Left lung (tissue), 10 donors: ENCODE measurements around the gene LETM1. TPM values are rescaled to one million over a fixed set of nuclear protein-coding genes. Genes with fewer than 3 reads are reported as not detected.

ENCODE experiments used
- ATAC-seq: fragments of 200-7000 bp; cut with Tn5 transposase; one replicate; pipeline ENCODE4 v1.9.1; 2020; ENCODE audit warnings: moderate library complexity
- DNase-seq, 4 donors: peaks; one replicate each; pipeline ENCODE4 v3.0.0-alpha.2; 2013 to 2020
- H3K27ac ChIP-seq, 2 donors: fragments of 200-600 bp; sonication (generic) in 1 of 2; one replicate each; pipeline versions ENCODE4 v1.5.0 to v1.8.0; 2020 to 2021
- H3K27me3 ChIP-seq, 2 donors: fragments of 200-600 bp; sonication (generic) in 1 of 2; one replicate each; pipeline versions ENCODE4 v1.5.0 to v1.8.0; 2020 to 2021
- H3K36me3 ChIP-seq, 2 donors: fragments of 200-600 bp; sonication (generic) in 1 of 2; one replicate each; pipeline versions ENCODE4 v1.5.0 to v1.8.0; 2020 to 2021
- H3K4me1 ChIP-seq, 2 donors: fragments of 200-600 bp; one replicate each; pipeline ENCODE4 v1.8.0; 2021
- H3K4me3 ChIP-seq, 2 donors: fragments of 200-600 bp; sonication (generic) in 1 of 2; one replicate each; pipeline versions ENCODE4 v1.5.0 to v1.8.0; 2020 to 2021; ENCODE audit warnings: mild to moderate bottlenecking in 1 of 2
- H3K9me3 ChIP-seq, 2 donors: fragments of 200-600 bp; sonication (generic) in 1 of 2; one replicate each; pipeline versions ENCODE4 v1.5.0 to v1.8.0; 2020 to 2021
- CTCF ChIP-seq, 2 donors: fragments of 200-600 bp; sonication (generic) in 1 of 2; IDR thresholded peaks; one replicate each; pipeline versions ENCODE4 v1.5.0 to v1.8.0; 2021; ENCODE audit warnings: antibody characterized with exemption in 2 of 2
- intact Hi-C, 2 donors: fragments of 100-400 bp; cut with DNase I; formaldehyde crosslinking; loops; one replicate each; pipeline versions ENCODE4 v1.11.2 to v1.14.2; 2022
- polyA plus RNA-seq, 6 donors: library from polyadenylated mRNA; unstranded; fragments of 120-200 nt; gene quantifications; one replicate each; pipeline ENCODE4 v1.2.1, GENCODE V29; 2013; ENCODE audit not compliant: insufficient read length in 6 of 6
- total RNA-seq, 2 donors: library from RNA; stranded (reverse); fragmentation: NEBNext Ultra II Directional; extraction: Animal tissue kit (Norgen Biotek cat#: 25700); gene quantifications; one replicate each; pipeline ENCODE4 v1.2.1, GENCODE V29; 2021
- donor health status: DM: no; HTN: yes; CAD: no.
- donor health status: DM: no; HTN: no; CAD: no.

The LETM1 gene
- total and polyA plus RNA-seq, 8 donors, result 17.9 to 52.3 (median 21.5) TPM

- Histone ChIP-seq H3K27ac (no peak overlapping the region), H3K4me1 (peaks cover 11 to 33% of the 10 kb centered on the region in 2 donors)
- TF ChIP-seq CTCF (IDR thresholded peaks at IDR 0.05), result no peak
Measured at GRCh38 chr4:1765409-1766072, 90.4 kb downstream of the LETM1 start.

GRCh38 chr4:1764670-1765069 lies 91.3 kb downstream of the LETM1 start:
- no peaks in the 10 kb centered on the region for H3K9me3 ChIP-seq
- intact Hi-C loops, result no loop called here
- H3K27me3 ChIP-seq, result peaks cover 7 to 75% of the 10 kb centered on the region in 2 donors

More at GRCh38 chr4:1765409-1766072, 90.4 kb downstream of the LETM1 start:
- Histone ChIP-seq H3K4me3 (no peak overlapping the region), H3K36me3 (no peaks in the 10 kb centered on the region), H3K9me3 (no peaks in the 10 kb centered on the region), H3K27me3 (peaks cover 7 to 84% of the 10 kb centered on the region in 2 donors)
- intact Hi-C loops, result no loop called here
- ATAC-seq, result no peak
- DNase-seq, result no peak

GRCh38 chr4:1763550-1764080 lies 92.3 kb downstream of the LETM1 start:
- no peaks in the 10 kb centered on the region for H3K9me3 ChIP-seq
- peak in 1 of 4 donors; percentile 72 for DNase-seq
- H3K4me1 ChIP-seq, result peaks cover 11 to 33% of the 10 kb centered on the region in 2 donors
- intact Hi-C loops, result no loop called here
- no peaks in the 10 kb centered on the region for H3K36me3 ChIP-seq
- H3K27ac ChIP-seq, result no peak overlapping the region
- no peak for TF ChIP-seq CTCF (IDR thresholded peaks at IDR 0.05)
- H3K4me3 ChIP-seq, result no peak overlapping the region
- ATAC-seq, result peak; percentile 23
- peaks cover 4 to 65% of the 10 kb centered on the region in 2 donors for H3K27me3 ChIP-seq

More at GRCh38 chr4:1764670-1765069, 91.3 kb downstream of the LETM1 start:
- ATAC-seq (no peak), DNase-seq (no peak)
- Histone ChIP-seq H3K27ac (no peak overlapping the region), H3K4me1 (peaks cover 11 to 38% of the 10 kb centered on the region in 2 donors), H3K4me3 (no peak overlapping the region), H3K36me3 (no peaks in the 10 kb centered on the region)
- no peak for TF ChIP-seq CTCF (IDR thresholded peaks at IDR 0.05)

- Histone ChIP-seq H3K27me3 (peaks cover 0 to 60% of the 10 kb centered on the region in 2 donors), H3K4me3 (no peak overlapping the region), H3K4me1 (peaks cover 11 to 28% of the 10 kb centered on the region in 2 donors), H3K9me3 (no peaks in the 10 kb centered on the region), H3K27ac (no peak overlapping the region), H3K36me3 (no peaks in the 10 kb centered on the region)
- TF ChIP-seq CTCF (IDR thresholded peaks at IDR 0.05), result no peak
- ATAC-seq (no peak), DNase-seq (no peak)
- intact Hi-C loops, result no loop called here
Measured at GRCh38 chr4:1763070-1763549, 92.8 kb downstream of the LETM1 start.

GRCh38 chr4:1762264-1763010 lies 93.5 kb downstream of the LETM1 start:
- Histone ChIP-seq H3K4me1 (peaks cover 11 to 28% of the 10 kb centered on the region in 2 donors), H3K4me3 (no peak overlapping the region), H3K36me3 (no peaks in the 10 kb centered on the region), H3K27me3 (peaks cover 0 to 54% of the 10 kb centered on the region in 2 donors), H3K9me3 (no peaks in the 10 kb centered on the region), H3K27ac (no peak overlapping the region)
- no peak for ATAC-seq
- intact Hi-C loops, result no loop called here
- TF ChIP-seq CTCF (IDR thresholded peaks at IDR 0.05), result no peak
- no peak for DNase-seq
